K562 (cell line): ENCODE data around the gene PIK3CG. TPM values are rescaled to one million over a fixed set of nuclear protein-coding genes. Genes with fewer than 3 reads are reported as not detected.

Experiments
- ATF1 ChIP-seq, 2 experiments: fragments of 450-650 bp in 1 of 2; IDR thresholded peaks; 2 replicates each; pipeline ENCODE4 v1.6.1; 2016; ENCODE audit warnings: missing compliant biosample characterization in 1 of 2, missing genetic modification characterization in 1 of 2
- CBX1 ChIP-seq: sonication (generic); IDR thresholded peaks from 2 replicates; pipeline ENCODE4 v1.6.1; 2016; ENCODE audit warnings: antibody characterized with exemption, low read depth, mild to moderate bottlenecking
- DPF2 ChIP-seq: fragments of 450-650 bp; IDR thresholded peaks from 2 replicates; pipeline ENCODE4 v1.6.1; 2016
- FOS ChIP-seq: IDR thresholded peaks from 3 replicates; pipeline ENCODE4 v1.6.1; 2011; ENCODE audit not compliant: insufficient read length; ENCODE audit errors: extremely low read depth
- FOSL1 ChIP-seq: fragments of 200-800 bp; sonication (Bioruptor generic); conservative IDR thresholded peaks from 2 replicates; pipeline ENCODE4 v1.6.1; 2016; ENCODE audit warnings: missing genetic modification characterization, missing compliant biosample characterization
- HLTF ChIP-seq: fragments of 450-650 bp; IDR thresholded peaks from 2 replicates; pipeline ENCODE4 v1.6.1; 2016
- KAT8 ChIP-seq: fragments of 450-650 bp; IDR thresholded peaks from 2 replicates; pipeline ENCODE4 v1.6.1; 2016; ENCODE audit warnings: low read depth, mild to moderate bottlenecking
- KLF16 ChIP-seq: IDR thresholded peaks from 2 replicates; pipeline ENCODE4 v1.6.1; 2016; ENCODE audit warnings: antibody characterized with exemption
- POLR3G ChIP-seq: IDR thresholded peaks from 2 replicates; pipeline ENCODE4 v1.6.1; 2011; ENCODE audit not compliant: insufficient read length, insufficient replicate concordance; ENCODE audit errors: extremely low read depth
- POU5F1 ChIP-seq: fragments of 150-350 bp; IDR thresholded peaks from 2 replicates; pipeline ENCODE4 v1.6.1; 2014; ENCODE audit warnings: borderline replicate concordance, low read length, low read depth, mild to moderate bottlenecking; ENCODE audit not compliant: partially characterized antibody
- SMAD1 ChIP-seq: fragments of 150-350 bp; IDR thresholded peaks from 2 replicates; pipeline ENCODE4 v1.6.1; 2014; ENCODE audit warnings: low read length, low read depth; ENCODE audit not compliant: partially characterized antibody
- SNIP1 ChIP-seq: fragments of 450-650 bp; IDR thresholded peaks from 2 replicates; pipeline ENCODE4 v1.7.1; 2017; ENCODE audit warnings: low read depth, mild to moderate bottlenecking
- ZNF133 ChIP-seq: fragments of 250-450 bp; sonication (Bioruptor Pico); IDR thresholded peaks from 2 replicates; pipeline ENCODE4 v1.4.0; 2020; ENCODE audit warnings: mild to moderate bottlenecking
- ZNF174 ChIP-seq: fragments of 250-450 bp; sonication (Bioruptor Pico); IDR thresholded peaks from 2 replicates; pipeline ENCODE4 v1.4.0; 2020; ENCODE audit warnings: mild to moderate bottlenecking
- ZNF175 ChIP-seq: fragments of 200-800 bp; sonication (Bioruptor generic); IDR thresholded peaks from 2 replicates; pipeline ENCODE4 v1.6.1; 2016; ENCODE audit warnings: low read depth, mild to moderate bottlenecking, missing genetic modification characterization, missing compliant biosample characterization
- polyA plus RNA-seq, 8 experiments: library from polyadenylated mRNA; depleted of rRNA in 4 of 8; stranded (reverse) in 5 of 8; unstranded in 3 of 8; fragments of >200 nt; fragmentation: Nextera tagmentation in 2 of 8; fragmentation: Illumina TruSeq in 1 of 8; extraction: Ambion mirVana in 2 of 8; extraction: Trizol in 1 of 8; gene quantifications; 2 replicates each; pipeline versions ENCODE4 v1.2.1 to v1.2.3, GENCODE V29; 2011 to 2014; ENCODE audit warnings: inconsistent platforms in 1 of 8, missing spikeins in 1 of 8
- total RNA-seq, 7 experiments: library from RNA; depleted of rRNA in 6 of 7; stranded (reverse); fragments of >200 nt in 6 of 7; fragmentation: Illumina TruSeq in 2 of 7; extraction: Trizol in 2 of 7; gene quantifications; 2 replicates each; pipeline versions ENCODE4 v1.2.1 to v1.2.3, GENCODE V29; 2011 to 2021; ENCODE audit warnings: low replicate concordance in 1 of 7
- TF ChIP-seq, protein P1 (sequence below), 2 experiments: IDR thresholded peaks; 2 replicates each; pipeline ENCODE4 v1.6.1; 2012; ENCODE audit warnings: improper control_type of control experiment in 2 of 2, low read depth in 2 of 2, low read length in 2 of 2, borderline replicate concordance in 1 of 2
- TF ChIP-seq, protein P2 (sequence below): sonication (generic); formaldehyde crosslinking; IDR thresholded peaks from 2 replicates; pipeline ENCODE4 v1.8.0; 2023; ENCODE audit warnings: mild to moderate bottlenecking, missing genetic modification reagents
- TF ChIP-seq, protein P3 (sequence below): fragments of 250-450 bp; sonication (Bioruptor Pico); IDR thresholded peaks from 2 replicates; pipeline ENCODE4 v1.5.1; 2021; ENCODE audit warnings: mild to moderate bottlenecking
- TF ChIP-seq, protein P4 (sequence below): fragments of 450-650 bp; IDR thresholded peaks from 2 replicates; pipeline ENCODE4 v1.6.1; 2016; ENCODE audit warnings: mild to moderate bottlenecking

The PIK3CG gene
- total and polyA plus RNA-seq, 9 of the 15 experiments (the other 6 are each of a cell fraction or from before 2014, with no cell fraction given): 5.3 to 42.5 (median 29.0) TPM

- TF ChIP-seq, protein P1, sequence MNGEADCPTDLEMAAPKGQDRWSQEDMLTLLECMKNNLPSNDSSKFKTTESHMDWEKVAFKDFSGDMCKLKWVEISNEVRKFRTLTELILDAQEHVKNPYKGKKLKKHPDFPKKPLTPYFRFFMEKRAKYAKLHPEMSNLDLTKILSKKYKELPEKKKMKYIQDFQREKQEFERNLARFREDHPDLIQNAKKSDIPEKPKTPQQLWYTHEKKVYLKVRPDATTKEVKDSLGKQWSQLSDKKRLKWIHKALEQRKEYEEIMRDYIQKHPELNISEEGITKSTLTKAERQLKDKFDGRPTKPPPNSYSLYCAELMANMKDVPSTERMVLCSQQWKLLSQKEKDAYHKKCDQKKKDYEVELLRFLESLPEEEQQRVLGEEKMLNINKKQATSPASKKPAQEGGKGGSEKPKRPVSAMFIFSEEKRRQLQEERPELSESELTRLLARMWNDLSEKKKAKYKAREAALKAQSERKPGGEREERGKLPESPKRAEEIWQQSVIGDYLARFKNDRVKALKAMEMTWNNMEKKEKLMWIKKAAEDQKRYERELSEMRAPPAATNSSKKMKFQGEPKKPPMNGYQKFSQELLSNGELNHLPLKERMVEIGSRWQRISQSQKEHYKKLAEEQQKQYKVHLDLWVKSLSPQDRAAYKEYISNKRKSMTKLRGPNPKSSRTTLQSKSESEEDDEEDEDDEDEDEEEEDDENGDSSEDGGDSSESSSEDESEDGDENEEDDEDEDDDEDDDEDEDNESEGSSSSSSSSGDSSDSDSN (IDR thresholded peaks at IDR 0.05; ENCODE audit: borderline replicate concordance in 1 of 2, low read depth in 2 of 2, low read length in 2 of 2): no peak
- TF ChIP-seq ATF1 (CRISPR knock-in tag; IDR thresholded peaks at IDR 0.05) (no peak), ATF1 (tag; IDR thresholded peaks at IDR 0.05) (no peak), FOSL1 (tag) (peak; percentile 80), KAT8 (peak; percentile 38), ZNF175 (peak; percentile 42; the same call in 1 of the 2 replicates), POLR3G (no peak), ZNF133 (CRISPR knock-in tag) (no peak), KLF16 (no peak), FOS (no peak), HLTF (no peak), POU5F1 (no peak), DPF2 (no peak), CBX1 (no peak), SMAD1 (no peak), ZNF174 (CRISPR knock-in tag) (no peak), SNIP1 (no peak)
- TF ChIP-seq, protein P2, sequence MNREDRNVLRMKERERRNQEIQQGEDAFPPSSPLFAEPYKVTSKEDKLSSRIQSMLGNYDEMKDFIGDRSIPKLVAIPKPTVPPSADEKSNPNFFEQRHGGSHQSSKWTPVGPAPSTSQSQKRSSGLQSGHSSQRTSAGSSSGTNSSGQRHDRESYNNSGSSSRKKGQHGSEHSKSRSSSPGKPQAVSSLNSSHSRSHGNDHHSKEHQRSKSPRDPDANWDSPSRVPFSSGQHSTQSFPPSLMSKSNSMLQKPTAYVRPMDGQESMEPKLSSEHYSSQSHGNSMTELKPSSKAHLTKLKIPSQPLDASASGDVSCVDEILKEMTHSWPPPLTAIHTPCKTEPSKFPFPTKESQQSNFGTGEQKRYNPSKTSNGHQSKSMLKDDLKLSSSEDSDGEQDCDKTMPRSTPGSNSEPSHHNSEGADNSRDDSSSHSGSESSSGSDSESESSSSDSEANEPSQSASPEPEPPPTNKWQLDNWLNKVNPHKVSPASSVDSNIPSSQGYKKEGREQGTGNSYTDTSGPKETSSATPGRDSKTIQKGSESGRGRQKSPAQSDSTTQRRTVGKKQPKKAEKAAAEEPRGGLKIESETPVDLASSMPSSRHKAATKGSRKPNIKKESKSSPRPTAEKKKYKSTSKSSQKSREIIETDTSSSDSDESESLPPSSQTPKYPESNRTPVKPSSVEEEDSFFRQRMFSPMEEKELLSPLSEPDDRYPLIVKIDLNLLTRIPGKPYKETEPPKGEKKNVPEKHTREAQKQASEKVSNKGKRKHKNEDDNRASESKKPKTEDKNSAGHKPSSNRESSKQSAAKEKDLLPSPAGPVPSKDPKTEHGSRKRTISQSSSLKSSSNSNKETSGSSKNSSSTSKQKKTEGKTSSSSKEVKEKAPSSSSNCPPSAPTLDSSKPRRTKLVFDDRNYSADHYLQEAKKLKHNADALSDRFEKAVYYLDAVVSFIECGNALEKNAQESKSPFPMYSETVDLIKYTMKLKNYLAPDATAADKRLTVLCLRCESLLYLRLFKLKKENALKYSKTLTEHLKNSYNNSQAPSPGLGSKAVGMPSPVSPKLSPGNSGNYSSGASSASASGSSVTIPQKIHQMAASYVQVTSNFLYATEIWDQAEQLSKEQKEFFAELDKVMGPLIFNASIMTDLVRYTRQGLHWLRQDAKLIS (CRISPR knock-in tag): no peak
- TF ChIP-seq, protein P3, sequence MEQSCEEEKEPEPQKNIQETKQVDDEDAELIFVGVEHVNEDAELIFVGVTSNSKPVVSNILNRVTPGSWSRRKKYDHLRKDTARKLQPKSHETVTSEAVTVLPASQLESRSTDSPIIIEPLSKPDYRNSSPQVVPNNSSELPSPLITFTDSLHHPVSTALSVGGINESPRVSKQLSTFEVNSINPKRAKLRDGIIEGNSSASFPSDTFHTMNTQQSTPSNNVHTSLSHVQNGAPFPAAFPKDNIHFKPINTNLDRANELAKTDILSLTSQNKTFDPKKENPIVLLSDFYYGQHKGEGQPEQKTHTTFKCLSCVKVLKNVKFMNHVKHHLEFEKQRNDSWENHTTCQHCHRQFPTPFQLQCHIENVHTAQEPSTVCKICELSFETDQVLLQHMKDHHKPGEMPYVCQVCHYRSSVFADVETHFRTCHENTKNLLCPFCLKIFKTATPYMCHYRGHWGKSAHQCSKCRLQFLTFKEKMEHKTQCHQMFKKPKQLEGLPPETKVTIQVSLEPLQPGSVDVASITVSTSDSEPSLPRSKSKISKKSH (CRISPR knock-in tag): no peak
- TF ChIP-seq, protein P4, sequence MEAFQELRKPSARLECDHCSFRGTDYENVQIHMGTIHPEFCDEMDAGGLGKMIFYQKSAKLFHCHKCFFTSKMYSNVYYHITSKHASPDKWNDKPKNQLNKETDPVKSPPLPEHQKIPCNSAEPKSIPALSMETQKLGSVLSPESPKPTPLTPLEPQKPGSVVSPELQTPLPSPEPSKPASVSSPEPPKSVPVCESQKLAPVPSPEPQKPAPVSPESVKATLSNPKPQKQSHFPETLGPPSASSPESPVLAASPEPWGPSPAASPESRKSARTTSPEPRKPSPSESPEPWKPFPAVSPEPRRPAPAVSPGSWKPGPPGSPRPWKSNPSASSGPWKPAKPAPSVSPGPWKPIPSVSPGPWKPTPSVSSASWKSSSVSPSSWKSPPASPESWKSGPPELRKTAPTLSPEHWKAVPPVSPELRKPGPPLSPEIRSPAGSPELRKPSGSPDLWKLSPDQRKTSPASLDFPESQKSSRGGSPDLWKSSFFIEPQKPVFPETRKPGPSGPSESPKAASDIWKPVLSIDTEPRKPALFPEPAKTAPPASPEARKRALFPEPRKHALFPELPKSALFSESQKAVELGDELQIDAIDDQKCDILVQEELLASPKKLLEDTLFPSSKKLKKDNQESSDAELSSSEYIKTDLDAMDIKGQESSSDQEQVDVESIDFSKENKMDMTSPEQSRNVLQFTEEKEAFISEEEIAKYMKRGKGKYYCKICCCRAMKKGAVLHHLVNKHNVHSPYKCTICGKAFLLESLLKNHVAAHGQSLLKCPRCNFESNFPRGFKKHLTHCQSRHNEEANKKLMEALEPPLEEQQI: no peak
These were observed 5.9 kb downstream of the PIK3CG start (continued) for GRCh38 chr7:106870983-106871410.
